Measurements from ENCODE around the gene RANBP6. TPM values are rescaled to one million over a fixed set of nuclear protein-coding genes. Genes with fewer than 3 reads are reported as not detected.
A peak's percentile ranks its signal among the peaks of the same experiment; 100 is the strongest.

The RANBP6 gene
- total and polyA plus RNA-seq, 2 donors from 2014 or later: 9.5 to 19.5 TPM

DNA sequence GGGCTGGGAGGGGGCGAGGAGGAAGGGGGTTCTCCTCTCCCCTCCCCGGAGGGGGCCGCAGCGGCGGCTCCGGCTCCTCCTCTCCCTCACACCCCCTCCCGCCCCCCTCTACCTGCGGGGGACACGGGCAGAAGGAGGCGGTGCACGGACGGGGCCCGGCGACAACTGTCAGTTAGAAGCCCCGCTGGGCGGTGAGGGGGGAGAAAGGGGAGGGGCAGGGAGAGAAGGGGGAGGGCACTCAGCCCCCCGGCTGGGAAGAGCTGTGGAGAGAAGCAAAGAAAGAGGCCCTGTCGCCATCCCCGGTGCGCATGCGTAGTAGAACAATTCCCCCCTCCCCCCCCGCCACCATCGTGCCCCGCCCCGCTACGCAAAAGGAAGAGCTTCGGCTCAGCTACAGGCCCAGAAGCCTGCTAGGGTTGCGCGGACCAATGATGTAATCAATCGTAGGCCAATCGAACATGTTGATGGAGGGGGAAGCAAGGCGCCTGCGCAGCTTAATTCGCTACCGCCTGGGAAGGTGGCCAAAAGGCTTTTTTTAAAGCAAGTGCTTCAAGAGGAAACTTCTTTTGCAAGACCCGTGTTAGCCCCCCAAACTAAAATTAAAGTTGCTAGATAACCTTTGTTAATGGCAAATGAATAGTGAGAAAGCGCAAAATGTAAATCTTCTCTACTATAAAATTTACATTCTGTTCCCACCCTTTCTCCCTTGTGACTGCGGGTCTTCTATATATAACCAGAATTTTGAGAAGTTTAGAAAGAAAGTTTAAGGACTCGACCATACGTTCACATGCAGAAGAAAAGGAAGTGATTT lies 7.0 kb downstream of the RANBP6 start:
- H3K27ac ChIP-seq (ENCODE audit: low read depth in 2 of 2, low read length in 2 of 2): peak overlapping the region; percentile 92
- no peaks in the 10 kb centered on the region for H3K9me3 ChIP-seq (ENCODE audit: control insufficient read depth in 2 of 3, insufficient read depth in 1 of 3, low read length in 3 of 3)
- H3K36me3 ChIP-seq (ENCODE audit: control insufficient read depth in 2 of 3, insufficient read depth in 3 of 3, low read length in 3 of 3): peaks cover 0 to 10% (median 5%) of the 10 kb centered on the region in 3 donors
- TF ChIP-seq, protein P1, sequence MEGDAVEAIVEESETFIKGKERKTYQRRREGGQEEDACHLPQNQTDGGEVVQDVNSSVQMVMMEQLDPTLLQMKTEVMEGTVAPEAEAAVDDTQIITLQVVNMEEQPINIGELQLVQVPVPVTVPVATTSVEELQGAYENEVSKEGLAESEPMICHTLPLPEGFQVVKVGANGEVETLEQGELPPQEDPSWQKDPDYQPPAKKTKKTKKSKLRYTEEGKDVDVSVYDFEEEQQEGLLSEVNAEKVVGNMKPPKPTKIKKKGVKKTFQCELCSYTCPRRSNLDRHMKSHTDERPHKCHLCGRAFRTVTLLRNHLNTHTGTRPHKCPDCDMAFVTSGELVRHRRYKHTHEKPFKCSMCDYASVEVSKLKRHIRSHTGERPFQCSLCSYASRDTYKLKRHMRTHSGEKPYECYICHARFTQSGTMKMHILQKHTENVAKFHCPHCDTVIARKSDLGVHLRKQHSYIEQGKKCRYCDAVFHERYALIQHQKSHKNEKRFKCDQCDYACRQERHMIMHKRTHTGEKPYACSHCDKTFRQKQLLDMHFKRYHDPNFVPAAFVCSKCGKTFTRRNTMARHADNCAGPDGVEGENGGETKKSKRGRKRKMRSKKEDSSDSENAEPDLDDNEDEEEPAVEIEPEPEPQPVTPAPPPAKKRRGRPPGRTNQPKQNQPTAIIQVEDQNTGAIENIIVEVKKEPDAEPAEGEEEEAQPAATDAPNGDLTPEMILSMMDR (IDR thresholded peaks at IDR 0.05; ENCODE audit: borderline replicate concordance, extremely low read depth, insufficient read depth): no peak
- DNase-seq (peak; percentile 97 to 100 (median 99)), FAIRE-seq (peak; percentile 11)
- peak overlapping the region; percentile 68 to 85 (median 78) for H3K4me3 ChIP-seq (ENCODE audit: low read length in 3 of 3)
- H3K9ac ChIP-seq (ENCODE audit: low read length in 3 of 3): peak overlapping the region; percentile 40 to 85 (median 80)
- intact Hi-C loops (cut with DNase I): no loop called here
- H3K4me1 ChIP-seq (ENCODE audit: control insufficient read depth in 2 of 3, insufficient read depth in 2 of 3, low read depth in 1 of 3, low read length in 3 of 3): peaks cover 4 to 7% (median 5%) of the 10 kb centered on the region in 3 donors
- no peaks in the 10 kb centered on the region for H3K27me3 ChIP-seq (ENCODE audit: control insufficient read depth, insufficient read depth, low read length)

DNA sequence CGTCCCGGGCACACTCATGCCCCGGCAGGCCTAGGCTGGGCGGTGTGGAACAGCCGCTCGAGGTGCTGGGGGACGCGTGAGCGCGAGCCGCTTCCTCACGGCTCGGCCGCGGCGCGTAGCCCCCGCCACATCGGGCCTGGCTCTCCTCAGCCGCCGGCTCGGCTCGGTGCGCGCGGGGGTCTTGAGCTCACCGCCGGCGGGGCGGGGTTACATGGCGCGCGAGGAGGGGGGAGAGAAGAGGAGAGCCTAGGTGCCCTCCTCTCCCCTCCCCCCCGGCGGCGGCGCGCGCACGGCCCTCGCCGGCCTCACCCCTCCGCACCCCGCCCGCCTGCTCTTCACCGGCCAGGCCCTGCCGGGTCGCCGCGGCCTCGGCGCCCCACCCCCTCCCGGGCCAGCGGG lies 7.7 kb downstream of the RANBP6 start:
- Histone ChIP-seq H3K27me3 (ENCODE audit: control insufficient read depth, insufficient read depth, low read length) (no peaks in the 10 kb centered on the region), H3K27ac (ENCODE audit: low read depth in 2 of 2, low read length in 2 of 2) (peak overlapping the region; percentile 92), H3K4me3 (ENCODE audit: low read length in 3 of 3) (peak overlapping the region; percentile 84 to 93 (median 85)), H3K9ac (ENCODE audit: low read length in 3 of 3) (peak overlapping the region; percentile 57 to 61 (median 60)), H3K36me3 (ENCODE audit: control insufficient read depth in 2 of 3, insufficient read depth in 3 of 3, low read length in 3 of 3) (peaks cover 0 to 6% (median 5%) of the 10 kb centered on the region in 3 donors), H3K9me3 (ENCODE audit: control insufficient read depth in 2 of 3, insufficient read depth in 1 of 3, low read length in 3 of 3) (no peaks in the 10 kb centered on the region), H3K4me1 (ENCODE audit: control insufficient read depth in 2 of 3, insufficient read depth in 2 of 3, low read depth in 1 of 3, low read length in 3 of 3) (peaks cover 4 to 7% (median 5%) of the 10 kb centered on the region in 3 donors)
- TF ChIP-seq, protein P1 (IDR thresholded peaks at IDR 0.05; ENCODE audit: borderline replicate concordance, extremely low read depth, insufficient read depth): no peak
- DNase-seq (peak; percentile 90 to 96 (median 95)), FAIRE-seq (no peak)
- intact Hi-C loops (cut with DNase I): no loop called here

DNA sequence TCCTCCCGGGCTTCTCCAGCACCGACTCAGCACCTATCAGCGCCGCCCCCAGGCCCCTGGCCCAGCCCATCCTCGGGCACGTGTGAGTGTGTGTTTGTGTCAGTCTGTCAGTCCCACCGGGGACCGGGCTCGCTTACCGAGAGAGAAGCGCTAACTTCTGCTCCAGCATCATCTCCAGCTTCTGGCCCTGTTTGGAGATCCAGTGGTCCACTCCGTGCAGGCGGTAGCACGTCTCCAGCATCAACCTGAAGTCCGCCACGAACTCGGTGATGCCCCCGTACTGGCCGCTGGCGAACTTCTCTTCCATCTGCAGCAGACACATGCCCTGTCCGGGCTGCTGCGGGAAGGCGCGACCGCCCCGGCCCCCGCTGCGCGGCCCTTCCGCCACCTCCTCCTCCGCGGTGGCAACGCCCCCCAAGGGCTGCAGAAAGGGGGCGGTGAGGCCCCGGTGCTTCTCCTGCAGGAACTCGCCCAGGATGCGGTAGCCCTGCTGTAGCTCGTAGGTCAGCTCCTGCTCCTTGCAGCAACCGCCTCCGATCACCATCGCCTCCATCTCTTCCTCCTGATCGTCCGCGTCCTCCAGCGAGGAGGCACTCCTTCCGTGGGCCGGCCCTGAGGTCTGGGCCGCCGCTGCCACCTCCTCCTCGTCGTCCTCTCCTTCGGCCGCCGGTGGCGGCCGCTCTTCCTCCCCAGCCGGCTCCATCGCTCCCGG lies 8.2 kb downstream of the RANBP6 start:
- peak overlapping the region; percentile 58 to 65 (median 61) for H3K9ac ChIP-seq (ENCODE audit: low read length in 3 of 3)
- DNase-seq (peak; percentile 87 to 97 (median 90)), FAIRE-seq (no peak)
- intact Hi-C loops (cut with DNase I): no loop called here
- peak overlapping the region; percentile 92 for H3K27ac ChIP-seq (ENCODE audit: low read depth in 2 of 2, low read length in 2 of 2)
- peaks cover 4 to 7% (median 5%) of the 10 kb centered on the region in 3 donors for H3K4me1 ChIP-seq (ENCODE audit: control insufficient read depth in 2 of 3, insufficient read depth in 2 of 3, low read depth in 1 of 3, low read length in 3 of 3)
- peaks cover 0 to 6% (median under 1%) of the 10 kb centered on the region in 3 donors for H3K36me3 ChIP-seq (ENCODE audit: control insufficient read depth in 2 of 3, insufficient read depth in 3 of 3, low read length in 3 of 3)
- H3K4me3 ChIP-seq (ENCODE audit: low read length in 3 of 3): peak overlapping the region; percentile 84 to 93 (median 85)
- no peaks in the 10 kb centered on the region for H3K27me3 ChIP-seq (ENCODE audit: control insufficient read depth, insufficient read depth, low read length)
- no peaks in the 10 kb centered on the region for H3K9me3 ChIP-seq (ENCODE audit: control insufficient read depth in 2 of 3, insufficient read depth in 1 of 3, low read length in 3 of 3)
- TF ChIP-seq, protein P1 (IDR thresholded peaks at IDR 0.05; ENCODE audit: borderline replicate concordance, extremely low read depth, insufficient read depth): no peak
